Fibroblast of lung (primary cell): Measurements from ENCODE around the gene ITM2B.

Experiments used
- CTCF ChIP-seq, 2 donors: IDR thresholded peaks in 1 of 2; conservative IDR thresholded peaks in 1 of 2; 1 replicate in 1 of 2; 2 replicates in 1 of 2; pipeline ENCODE4 v1.5.1; 2011 to 2012; ENCODE audit warnings: low read length in 2 of 2, control low read depth in 1 of 2, inconsistent platforms in 1 of 2, low read depth in 1 of 2, mild to moderate bottlenecking in 1 of 2
- EZH2 ChIP-seq: IDR thresholded peaks from 2 replicates; pipeline ENCODE4 v1.5.1; 2012; ENCODE audit warnings: low read length, control low read depth, mild to moderate bottlenecking; ENCODE audit errors: missing control alignments

- TF ChIP-seq EZH2 (no peak), CTCF (conservative IDR thresholded peaks at IDR 0.05 in 1 of 2, IDR thresholded peaks at IDR 0.05 in 1 of 2; ENCODE audit: low read depth in 1 of 2, low read length in 2 of 2) (no peak)
These were observed 22.9 kb downstream of the ITM2B start for GRCh38 chr13:48255954-48256353.
